HG02970 (cell line): ENCODE data around the gene ATF3.
A peak's percentile ranks its signal among the peaks of the same experiment; 100 is the strongest.

Experiments used
- ATAC-seq: cut with Tn5 transposase; IDR thresholded peaks from one replicate; pipeline ENCODE4 v1.9.1; 2021; ENCODE audit warnings: mild to moderate bottlenecking, moderate library complexity, moderate number of reproducible peaks; ENCODE audit not compliant: unreplicated experiment, low FRiP score

Gene ATF3

DNA sequence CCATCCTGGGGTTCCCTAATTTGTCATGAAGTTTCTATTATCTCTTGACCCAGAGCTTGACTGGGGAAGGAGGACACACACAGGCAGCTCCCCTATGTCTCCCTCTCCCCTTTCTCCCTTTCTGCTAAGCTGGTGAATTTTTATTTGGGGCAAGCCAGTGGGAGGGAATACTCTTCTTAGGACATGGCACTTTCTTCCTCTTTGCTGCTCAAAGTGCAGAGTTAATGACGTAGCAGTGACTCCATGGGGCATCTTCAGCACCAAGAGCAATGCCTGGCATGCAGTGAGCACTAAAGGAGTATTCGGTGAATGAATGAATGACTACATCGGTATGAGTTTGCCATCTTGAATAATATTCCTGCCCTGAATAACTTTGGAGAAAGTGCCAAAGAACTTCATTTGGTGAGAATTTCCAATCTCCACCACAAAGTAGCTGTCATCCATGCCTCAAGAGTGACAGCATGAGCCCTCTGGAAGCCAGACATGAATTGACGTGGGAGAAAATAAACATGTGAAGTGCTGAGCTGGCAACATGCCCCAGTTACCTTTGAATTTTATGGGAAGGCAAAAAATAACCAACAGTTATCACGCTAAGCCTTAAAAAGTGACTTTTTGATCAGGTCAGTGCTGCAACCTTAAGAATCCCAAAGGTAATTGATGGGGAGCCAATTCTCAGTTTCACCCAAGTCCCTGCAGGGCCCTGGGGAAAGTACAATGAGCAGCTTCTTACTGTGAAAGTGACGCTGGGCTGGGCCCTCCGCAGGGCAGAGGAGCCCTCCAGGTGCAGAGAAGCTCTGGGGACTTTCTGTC is 22.1 kb upstream of the ATF3 start:
- peak; percentile 68 for ATAC-seq

DNA sequence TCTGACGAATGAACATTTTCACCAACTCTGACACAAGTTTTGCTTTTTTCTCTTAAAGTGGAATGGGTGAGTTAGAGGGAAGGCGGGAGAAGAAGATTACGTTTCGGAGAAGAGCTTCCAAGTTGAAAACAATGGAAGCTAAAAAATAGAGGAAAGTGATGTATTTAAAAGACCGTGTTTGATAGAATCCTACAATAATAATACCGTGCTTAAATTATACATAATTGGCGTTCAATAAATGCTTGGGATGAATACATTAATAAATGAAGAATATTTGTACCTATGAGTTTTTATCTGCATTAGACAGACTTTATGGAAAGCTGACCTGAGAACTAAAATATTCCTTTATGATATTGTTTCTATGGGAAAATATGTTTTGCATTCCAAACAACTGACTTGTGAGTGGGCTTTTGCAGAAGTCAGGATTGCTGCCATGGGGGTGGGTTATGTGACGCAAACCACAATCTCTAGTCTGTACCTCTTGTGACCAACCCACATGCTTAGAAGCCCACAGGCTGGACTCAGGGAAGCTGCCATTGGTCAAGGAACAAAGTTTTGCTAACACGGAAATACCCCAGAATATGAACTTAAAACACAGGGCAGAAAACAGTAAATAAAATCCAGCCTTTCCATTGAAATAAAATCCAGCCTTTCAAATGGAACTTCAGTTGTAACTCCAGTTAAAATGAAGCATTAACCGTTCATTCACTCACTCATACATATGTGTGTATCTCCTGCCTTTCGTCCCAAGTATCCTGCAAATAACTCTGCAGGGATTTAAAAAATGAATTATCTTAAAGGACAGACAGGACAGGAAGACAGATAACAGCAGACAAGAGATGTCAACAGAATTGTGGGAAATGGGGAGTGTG is 21.3 kb upstream of the ATF3 start:
- ATAC-seq, result no peak

DNA sequence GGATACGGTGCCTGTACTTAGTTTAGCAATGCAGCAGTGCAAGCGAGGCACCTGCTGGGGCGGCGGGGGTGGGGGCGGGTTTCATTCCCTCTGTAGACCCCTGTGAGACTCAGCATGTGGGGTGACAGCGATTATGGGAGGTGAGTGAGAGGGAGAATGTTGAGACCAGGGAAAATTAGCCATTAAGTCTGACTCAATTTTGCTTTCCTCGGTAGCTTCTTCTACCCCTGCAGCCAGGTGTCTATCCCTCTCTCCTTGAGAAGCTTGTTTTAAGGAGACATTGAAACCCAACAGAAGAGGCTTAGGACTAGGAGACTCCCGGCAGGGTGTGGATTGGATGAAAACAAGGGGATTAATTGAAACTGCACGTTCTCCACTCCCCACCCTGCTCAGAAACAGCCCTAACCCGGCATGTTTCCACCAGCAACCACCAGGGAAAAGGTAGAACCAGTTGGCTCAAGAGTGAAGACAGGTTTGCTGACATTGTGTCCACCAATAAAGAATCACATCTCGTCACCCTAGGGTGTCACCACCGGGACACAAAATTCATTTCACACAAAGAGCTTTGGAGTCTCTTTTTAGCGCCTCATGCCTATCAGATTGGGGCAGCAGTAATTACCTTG is 20.6 kb upstream of the ATF3 start:
- ATAC-seq, result no peak

DNA sequence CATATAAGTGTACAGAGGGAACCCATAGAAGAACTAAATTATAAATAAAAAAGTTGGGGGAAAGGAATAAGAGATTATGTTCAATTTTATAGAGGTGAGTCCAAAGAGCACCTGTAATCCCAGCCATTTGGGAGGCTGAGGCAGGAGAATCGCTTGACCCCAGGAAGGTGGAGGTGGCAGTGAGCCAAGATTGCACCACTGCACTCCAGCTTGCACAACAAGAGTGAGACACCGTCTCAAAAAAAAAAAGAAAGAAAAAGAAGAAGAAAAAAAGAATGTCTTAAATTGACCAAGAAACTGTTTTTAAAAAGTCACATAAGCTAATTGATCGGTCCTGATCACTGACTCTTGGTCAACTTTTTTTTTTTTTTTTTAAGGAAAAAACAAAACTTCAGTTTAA is 19.1 kb upstream of the ATF3 start:
- ATAC-seq, result no peak

DNA sequence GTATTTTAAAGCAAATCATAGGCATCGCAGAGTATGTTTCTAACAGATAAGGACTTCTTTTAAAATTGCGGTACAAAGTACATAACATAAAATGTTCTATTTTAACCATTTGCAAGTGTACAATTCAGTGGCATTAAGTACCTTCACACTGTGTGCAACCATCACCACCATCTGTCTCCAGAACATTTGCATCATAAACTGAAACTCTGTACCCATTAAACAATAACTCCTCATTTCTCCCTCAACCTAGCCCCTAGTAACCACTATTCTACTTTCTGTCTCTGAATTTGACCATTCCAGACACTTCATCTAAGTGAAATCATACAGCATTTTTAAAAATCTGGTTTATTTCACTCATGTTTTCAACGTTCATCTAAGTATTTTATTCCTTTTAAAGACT is 16.6 kb upstream of the ATF3 start:
- ATAC-seq, result no peak

DNA sequence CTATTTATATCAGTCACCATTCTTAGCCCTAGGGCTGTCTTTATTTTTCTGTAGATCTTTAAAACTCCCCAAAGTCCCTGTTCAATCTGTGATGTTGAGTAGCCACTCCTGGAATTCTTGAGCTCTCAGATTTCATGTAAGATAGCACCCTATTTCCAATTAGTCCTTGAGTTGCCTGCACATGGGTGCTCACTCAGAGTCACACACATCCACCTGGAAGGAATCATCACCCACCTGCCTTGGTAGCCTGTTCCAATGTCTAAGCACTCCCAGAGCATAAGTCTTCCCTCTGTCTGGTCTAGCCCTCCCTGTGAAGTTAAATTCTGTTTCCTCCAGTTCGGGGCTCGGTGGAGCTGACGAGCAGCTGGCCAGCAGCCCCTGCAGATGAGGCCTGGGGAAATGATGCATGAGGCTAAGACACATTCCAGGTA is 14.7 kb upstream of the ATF3 start:
- no peak for ATAC-seq

DNA sequence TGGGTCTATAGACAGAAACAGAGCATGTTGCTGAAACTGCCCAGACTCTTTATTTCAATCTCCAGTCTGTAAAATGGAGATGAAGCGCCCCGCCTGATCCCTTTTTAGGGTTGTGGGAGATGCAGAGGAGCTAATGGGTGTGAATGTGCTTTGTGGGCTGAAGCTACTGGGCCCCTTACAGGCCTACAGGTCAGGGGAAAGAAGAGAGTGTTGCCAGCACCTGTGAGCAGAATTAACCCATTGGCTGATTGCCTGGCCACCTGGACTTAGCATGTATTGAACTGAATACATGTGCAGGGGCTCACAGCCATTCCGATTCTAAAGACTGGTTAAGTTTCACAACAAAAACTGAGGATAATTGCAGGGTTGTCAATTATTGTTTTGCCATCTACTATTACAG is 13.9 kb upstream of the ATF3 start:
- no peak for ATAC-seq

DNA sequence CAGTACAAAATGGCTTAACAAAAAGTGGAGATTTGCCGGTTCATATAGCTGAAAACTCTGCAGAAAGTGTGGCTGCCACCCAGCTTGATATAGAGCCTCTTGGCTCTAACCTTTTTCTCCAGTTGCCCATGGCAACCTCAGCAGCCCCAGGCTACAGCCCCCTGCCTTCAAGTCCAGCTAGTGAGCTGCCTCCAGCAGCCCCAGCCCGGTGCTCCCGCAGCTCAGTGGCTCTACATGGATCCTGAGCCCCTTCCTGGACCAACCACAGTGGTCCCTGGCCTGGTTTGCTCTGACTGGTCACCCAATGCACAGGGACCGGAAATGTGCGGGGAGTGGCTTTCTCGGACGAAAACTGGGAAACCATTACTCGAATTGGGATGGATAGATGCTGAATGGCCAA is 13.3 kb upstream of the ATF3 start:
- ATAC-seq, result no peak

DNA sequence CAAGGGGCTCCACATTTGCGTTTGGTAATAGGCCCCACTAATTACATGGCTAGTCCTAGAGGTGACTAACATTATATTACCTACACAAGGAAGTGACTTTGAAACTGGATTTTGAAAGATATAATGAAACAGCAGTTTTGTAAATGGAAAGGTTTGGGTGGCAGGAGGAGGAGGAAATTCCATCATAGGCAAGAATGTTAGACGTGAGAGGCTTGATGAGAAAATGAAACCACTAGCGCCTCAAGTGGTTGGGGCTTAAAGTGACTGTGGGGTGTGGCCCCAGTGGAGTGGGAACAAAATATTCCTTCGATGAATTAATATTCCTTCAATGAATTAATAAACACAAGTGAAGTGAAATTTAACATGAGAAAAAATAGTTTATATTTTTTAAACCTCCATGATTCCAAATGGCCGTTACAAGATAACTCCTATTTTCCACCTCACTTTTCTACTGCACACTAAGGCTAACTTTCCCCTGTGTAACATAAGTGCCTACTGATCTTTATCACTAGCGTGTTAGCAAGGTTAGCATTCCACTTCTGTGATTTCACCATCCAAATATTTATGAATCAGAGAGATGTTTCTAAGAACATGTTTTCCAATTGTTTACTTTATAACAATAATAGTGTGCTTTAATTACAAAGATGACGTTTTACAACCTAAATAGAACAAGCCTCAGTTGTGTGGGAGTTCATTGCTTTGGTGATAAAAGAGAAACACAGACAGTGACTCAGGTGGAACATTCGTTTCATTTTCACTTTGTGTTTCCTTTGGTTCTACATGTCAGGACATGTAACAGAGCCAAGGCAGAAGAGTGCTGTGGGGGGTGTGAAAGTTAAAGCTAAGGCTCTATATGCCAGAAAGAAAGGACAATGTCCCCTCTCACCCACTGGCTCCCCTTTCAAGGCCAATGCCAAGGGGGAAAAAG is 12.5 kb upstream of the ATF3 start:
- ATAC-seq, result peak; percentile 87

DNA sequence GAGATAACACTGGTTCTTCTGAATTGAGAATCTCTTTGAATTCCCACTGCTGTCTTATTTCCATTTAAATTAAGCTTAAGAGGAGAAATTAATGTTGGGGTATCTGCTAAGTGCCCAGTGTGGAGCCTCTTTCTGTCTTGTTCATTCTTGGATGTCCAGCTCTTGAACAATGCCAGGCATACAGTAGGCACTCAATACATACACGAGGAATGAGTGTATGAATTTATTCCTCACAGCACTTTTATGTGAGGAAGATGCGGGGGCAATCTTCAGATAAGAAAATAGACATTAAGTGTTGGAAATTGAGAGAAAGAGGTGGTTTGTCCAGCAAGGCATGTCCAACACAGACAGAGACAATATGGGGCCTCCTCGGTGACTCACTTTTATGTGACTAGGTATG is 11.8 kb upstream of the ATF3 start:
- ATAC-seq, result no peak

DNA sequence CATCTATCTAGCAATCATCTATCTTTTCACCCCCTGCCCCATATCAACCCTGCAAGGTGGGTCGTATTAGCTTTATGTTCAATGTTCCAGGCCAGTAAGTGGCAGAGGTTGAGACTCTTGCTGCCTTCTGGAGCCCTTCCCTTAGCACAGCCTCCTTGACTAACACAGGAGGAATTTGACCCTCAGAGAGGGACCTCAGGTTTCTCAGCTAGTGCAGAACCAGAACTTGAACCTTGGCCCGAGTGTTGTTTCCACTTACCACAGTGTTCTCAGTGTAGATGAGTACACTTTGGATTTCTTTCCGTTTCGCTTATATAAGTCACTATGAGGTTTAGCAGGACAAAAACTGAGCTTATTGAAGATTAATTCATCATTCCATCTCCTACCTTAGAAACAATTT is 11.1 kb upstream of the ATF3 start:
- no peak for ATAC-seq

DNA sequence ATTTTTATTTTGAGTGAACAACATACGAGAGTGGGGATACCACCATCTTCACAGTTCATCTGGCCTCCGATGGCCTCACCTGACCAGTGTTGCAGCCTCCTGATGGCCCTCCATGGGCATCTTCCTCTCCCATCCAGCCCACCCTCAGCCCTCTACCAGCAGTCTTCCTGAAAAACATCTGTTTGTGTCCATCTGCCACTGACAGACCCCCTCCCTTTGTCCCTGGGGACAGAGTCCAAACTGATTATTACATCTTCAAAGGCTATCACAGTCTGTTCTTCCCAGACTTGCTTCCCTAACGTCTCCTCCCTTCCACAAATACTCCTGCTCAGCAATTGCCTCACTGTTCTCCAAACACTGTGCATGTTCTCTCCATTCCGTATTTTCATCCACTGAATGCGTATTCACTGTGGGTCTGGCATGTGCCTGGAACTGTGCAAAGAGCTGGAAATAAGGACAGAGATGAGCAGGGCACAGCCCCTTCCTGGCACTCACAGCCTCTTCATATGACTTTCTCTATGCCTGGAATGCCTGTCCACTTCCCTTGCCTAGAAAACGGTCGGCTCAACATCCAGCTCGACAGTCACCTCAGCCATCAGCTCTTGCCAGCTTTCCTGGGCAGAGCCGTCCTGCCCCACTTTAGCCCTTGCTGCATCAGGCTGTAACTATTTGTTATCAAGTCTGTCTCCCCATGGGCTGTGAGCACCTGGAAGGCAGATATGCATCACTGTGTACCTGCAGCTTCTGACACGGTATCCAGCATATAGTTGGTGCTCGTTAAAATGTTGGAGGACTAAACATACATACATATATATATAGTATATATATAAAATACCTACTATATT is 8.3 kb upstream of the ATF3 start:
- ATAC-seq, result no peak

DNA sequence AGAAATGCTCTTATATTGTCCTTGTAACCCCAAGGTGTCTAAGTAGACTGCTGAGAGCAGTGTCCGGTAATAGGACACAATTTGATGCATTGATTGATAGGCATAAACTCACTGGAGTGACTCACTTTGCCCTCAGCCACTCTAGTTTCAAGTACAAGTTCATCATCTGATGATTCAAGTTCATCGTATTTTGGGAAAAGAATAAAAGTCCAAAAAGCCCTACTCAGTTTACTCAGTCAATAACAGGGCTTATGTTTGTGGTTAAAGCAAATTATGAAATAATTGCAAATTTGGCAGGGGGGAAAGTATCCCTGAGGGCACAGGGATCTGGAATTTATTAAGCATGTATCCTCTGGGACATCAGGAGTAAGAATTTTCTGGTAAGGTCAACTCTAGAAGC is 7.6 kb upstream of the ATF3 start:
- ATAC-seq, result no peak

DNA sequence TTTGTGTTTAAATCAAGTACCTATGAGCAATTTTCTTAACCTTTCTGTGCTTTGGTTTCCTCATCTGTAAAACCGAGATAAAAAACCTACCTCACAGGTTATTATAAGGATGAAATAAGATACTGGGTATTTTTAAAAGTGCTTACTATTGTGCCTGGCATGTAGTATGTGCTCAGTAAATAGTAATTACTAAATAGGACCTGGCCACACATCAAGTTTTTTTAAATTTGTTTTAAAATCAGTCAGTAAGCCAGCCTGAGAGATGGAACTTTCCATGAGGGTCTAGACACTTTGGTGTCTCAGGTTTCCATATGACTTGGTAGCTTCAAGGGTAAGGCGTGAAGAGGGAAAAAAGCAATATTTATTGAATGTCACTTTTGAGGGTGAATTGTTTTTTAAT is 7.0 kb upstream of the ATF3 start:
- ATAC-seq, result no peak

DNA sequence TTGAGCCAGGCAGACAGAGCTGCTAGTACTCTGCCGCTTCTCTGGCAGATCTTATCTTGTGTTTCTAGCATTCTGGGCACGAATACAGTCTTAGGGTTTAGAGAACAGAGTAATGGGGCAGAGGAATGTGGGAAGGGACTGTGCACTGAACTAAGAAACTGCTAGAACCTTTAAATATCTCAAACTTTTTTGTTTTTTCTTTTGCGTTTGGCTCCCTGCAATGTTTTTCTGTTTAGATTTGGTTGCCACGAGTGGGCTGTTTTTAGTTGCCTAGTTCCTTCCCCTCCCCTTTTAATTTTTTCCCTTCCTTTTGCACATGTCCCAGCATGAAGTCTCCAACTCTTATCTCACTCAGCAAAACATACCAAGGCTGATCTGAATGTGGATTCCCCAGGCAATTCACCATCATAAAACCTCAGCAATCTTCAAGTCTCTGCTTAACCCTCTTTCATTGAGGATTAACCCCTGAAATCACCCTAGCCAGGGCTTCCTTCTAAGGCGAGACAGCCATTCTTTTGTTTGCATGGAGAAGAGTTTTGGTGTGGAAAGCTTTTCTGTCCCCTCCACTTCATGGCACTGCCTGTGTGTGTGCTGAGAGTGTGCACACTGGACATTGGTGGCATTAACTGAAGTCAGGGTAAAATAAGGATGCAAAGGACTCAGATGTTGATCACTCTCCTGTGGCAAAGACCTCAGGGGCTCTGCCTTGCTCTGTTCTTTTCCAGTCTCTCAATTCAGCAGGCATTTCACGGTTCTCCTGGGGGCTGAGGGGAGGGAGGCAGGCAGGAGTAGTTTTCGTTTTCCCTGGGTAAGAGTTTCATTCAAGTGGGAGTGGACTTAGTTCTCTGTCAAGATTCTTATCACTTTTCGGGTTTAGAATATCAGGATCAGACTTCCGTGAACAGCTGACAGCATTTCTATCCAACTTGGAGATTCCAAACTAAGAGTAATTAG is 2.8 kb upstream of the ATF3 start:
- no peak for ATAC-seq

DNA sequence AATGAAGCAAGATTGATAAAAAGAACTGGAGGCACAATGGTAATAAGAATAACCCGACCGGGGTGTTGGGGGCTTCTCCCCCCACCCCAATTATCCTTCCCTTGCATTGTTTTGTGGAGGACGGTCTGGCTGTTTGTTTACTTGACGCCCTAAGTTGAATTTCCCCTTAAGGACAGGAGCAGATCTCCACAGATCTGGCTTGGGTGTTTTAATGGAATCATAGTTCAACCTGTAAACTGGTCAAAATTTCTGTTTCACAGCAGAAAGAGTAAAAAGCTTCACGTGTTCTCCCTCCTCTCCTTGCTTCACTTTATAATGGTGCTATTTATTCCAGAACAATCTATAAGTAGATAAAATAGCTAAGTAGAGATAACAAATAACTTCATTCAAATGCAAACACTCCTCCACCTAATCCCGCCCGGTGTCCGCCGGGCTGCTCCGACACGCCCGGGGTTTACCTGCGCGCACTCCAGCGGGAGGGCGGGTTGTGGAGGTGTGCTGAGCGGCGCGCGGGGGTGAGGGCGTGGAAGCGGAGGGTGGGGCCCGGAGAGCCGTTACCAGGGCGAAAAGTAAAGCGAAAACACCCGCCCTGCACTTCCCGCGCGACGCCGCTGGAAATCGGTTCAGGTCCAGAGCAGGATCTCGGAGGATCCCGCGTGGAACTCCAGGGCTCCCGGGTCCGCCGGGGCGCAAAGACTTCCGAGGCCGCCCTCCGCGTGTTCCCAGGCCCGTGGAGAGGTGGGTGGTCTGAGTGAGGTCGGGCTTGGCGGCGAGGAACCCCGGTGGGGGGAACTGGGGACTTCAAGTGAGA is 2.0 kb upstream of the ATF3 start:
- ATAC-seq, result no peak

DNA sequence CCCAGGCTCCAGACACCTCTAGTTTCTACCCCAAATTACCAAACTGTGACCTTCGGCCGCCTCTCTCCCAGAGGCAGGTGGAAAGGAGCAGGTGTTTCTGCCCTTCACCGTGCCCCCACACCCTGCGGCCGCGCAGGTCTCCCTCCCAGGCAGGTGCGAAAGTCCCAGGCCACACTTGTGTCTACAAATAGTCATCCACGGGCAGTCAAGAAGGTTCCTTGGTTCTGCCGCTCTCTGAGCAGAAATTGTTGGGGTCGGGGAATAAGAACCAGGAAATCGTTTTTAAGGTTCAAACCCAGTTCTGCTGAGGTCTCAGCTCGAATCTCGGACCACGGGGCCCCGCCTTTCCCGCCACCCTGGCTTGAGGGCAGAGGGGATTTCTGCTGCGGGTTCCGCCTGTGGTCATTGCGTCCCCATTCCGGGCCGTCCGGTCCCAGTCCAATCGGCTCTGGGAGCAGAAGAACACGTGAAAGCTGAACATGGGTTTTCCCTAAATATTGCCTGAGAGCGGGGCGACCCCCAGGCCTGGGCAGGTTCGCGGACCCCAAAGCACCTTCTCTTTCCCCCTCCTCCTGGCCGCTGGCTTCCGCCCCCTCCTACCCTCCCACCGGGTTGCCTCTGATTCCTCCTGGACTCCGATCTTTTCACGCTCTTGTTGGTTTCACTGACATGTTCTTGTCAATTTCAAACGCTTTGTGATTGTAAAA is 1.2 kb upstream of the ATF3 start:
- no peak for ATAC-seq
